Activated gamma-delta T cell (primary cell): ENCODE data around the gene CEP85.
"Not testable (repeated sequence)": the region's sequence is repeated elsewhere in the genome, so short reads cannot be mapped to it uniquely, and the experiment has no call there.

Experiments
- DNase-seq: peaks from one replicate; lab custom pipeline; 2025; lab: John Stamatoyannopoulos, UW

Gene CEP85

GRCh38 chr1:26224606-26225005, 9.4 kb upstream of the CEP85 start:
- no peak for DNase-seq

- peak; percentile 22 for DNase-seq
Observed at GRCh38 chr1:26225033-26225831, 8.8 kb upstream of the CEP85 start.

GRCh38 chr1:26230682-26231081, 3.3 kb upstream of the CEP85 start:
- DNase-seq, result not testable (repeated sequence)

GRCh38 chr1:26234644-26235370, 807 bp downstream of the CEP85 start:
- no peak for DNase-seq

GRCh38 chr1:26237230-26237966, 3.4 kb downstream of the CEP85 start:
- DNase-seq, result no peak

- DNase-seq, result no peak
Observed at GRCh38 chr1:26239936-26240335, 5.9 kb downstream of the CEP85 start.

GRCh38 chr1:26252718-26253117, 18.7 kb downstream of the CEP85 start:
- no peak for DNase-seq

GRCh38 chr1:26254404-26254803, 20.4 kb downstream of the CEP85 start:
- no peak for DNase-seq

- no peak for DNase-seq
Observed at GRCh38 chr1:26257222-26257621, 23.2 kb downstream of the CEP85 start.

- DNase-seq, result no peak
Observed at GRCh38 chr1:26259005-26259404, 25.0 kb downstream of the CEP85 start.

- DNase-seq, result no peak
Observed at GRCh38 chr1:26259578-26259977, 25.6 kb downstream of the CEP85 start.

GRCh38 chr1:26263212-26263611, 29.2 kb downstream of the CEP85 start:
- no peak for DNase-seq

- no peak for DNase-seq
Observed at GRCh38 chr1:26265405-26265804, 31.4 kb downstream of the CEP85 start.

GRCh38 chr1:26268290-26269197, 34.5 kb downstream of the CEP85 start:
- DNase-seq, result no peak

- no peak for DNase-seq
Observed at GRCh38 chr1:26269198-26269550, 35.2 kb downstream of the CEP85 start.

- no peak for DNase-seq
Observed at GRCh38 chr1:26274801-26275425, 40.9 kb downstream of the CEP85 start.

- DNase-seq, result no peak
Observed at GRCh38 chr1:26275580-26276431, 41.8 kb downstream of the CEP85 start.

GRCh38 chr1:26276432-26276838, 42.4 kb downstream of the CEP85 start:
- no peak for DNase-seq

GRCh38 chr1:26277261-26277661, 43.3 kb downstream of the CEP85 start:
- no peak for DNase-seq

GRCh38 chr1:26277719-26278118, 43.7 kb downstream of the CEP85 start:
- DNase-seq, result no peak
